Measurements from ENCODE around the gene WDFY4. TPM values are rescaled to one million over a fixed set of nuclear protein-coding genes. Genes with fewer than 3 reads are reported as not detected.

WDFY4 gene
- total RNA-seq, 1 donor from 2014 or later: not detected

- Histone ChIP-seq H3F3A (ENCODE audit: low read depth) (no peaks in the 10 kb centered on the region), H3K4me2 (no peak overlapping the region), H4K20me1 (ENCODE audit: low read depth) (no peaks in the 10 kb centered on the region), H3K36me3 (no peaks in the 10 kb centered on the region), H3K4me1 (peaks cover 5% of the 10 kb centered on the region), H3K9me3 (ENCODE audit: low read depth) (no peaks in the 10 kb centered on the region), H3K27ac (no peak overlapping the region), H2AFZ (replicated peaks) (no peak overlapping the region), H3K27me3 (no peaks in the 10 kb centered on the region), H3K9ac (no peak overlapping the region), H3K4me3 (no peak overlapping the region), H3K79me2 (ENCODE audit: low read depth) (no peaks in the 10 kb centered on the region)
- peaks cover 4% of the 10 kb centered on the region for H3K27me3 Mint-ChIP-seq (ENCODE audit: insufficient read depth, low read depth)
- no peak for DNase-seq (ENCODE audit: low spot score)
- no peak overlapping the region for H3K27ac Mint-ChIP-seq
- no peaks in the 10 kb centered on the region for H3K36me3 Mint-ChIP-seq
- H3K4me3 Mint-ChIP-seq: no peak overlapping the region
- TF ChIP-seq EZH2 (IDR thresholded peaks at IDR 0.05): no peak
- no peaks in the 10 kb centered on the region for H3K9me3 Mint-ChIP-seq
- H3K4me1 Mint-ChIP-seq: peaks cover 4% of the 10 kb centered on the region
Measured at GRCh38 chr10:48895803-48896195, 211.1 kb downstream of the WDFY4 start.

GRCh38 chr10:48896756-48897440 lies 212.2 kb downstream of the WDFY4 start:
- no peak overlapping the region for H3K4me3 Mint-ChIP-seq
- H3F3A ChIP-seq (ENCODE audit: low read depth): no peaks in the 10 kb centered on the region
- no peak overlapping the region for H3K4me2 ChIP-seq
- H4K20me1 ChIP-seq (ENCODE audit: low read depth): no peaks in the 10 kb centered on the region
- H3K27me3 Mint-ChIP-seq (ENCODE audit: insufficient read depth, low read depth): peaks cover 4% of the 10 kb centered on the region
- no peaks in the 10 kb centered on the region for H3K79me2 ChIP-seq (ENCODE audit: low read depth)
- no peak overlapping the region for H3K9ac ChIP-seq
- peak overlapping the region; percentile 65 for H3K27ac Mint-ChIP-seq
- no peaks in the 10 kb centered on the region for H3K9me3 Mint-ChIP-seq
- H3K27ac ChIP-seq: no peak overlapping the region
- TF ChIP-seq CTCF (IDR thresholded peaks at IDR 0.05): no peak
- H3K27me3 ChIP-seq: no peaks in the 10 kb centered on the region
- H3K4me1 ChIP-seq: peaks cover 5% of the 10 kb centered on the region
- no peak for DNase-seq (ENCODE audit: low spot score)
- H2AFZ ChIP-seq (replicated peaks): no peak overlapping the region
- H3K9me3 ChIP-seq (ENCODE audit: low read depth): no peaks in the 10 kb centered on the region
- no peaks in the 10 kb centered on the region for H3K36me3 ChIP-seq
- no peak overlapping the region for H3K4me3 ChIP-seq
- H3K36me3 Mint-ChIP-seq: no peaks in the 10 kb centered on the region
- peaks cover 3% of the 10 kb centered on the region for H3K4me1 Mint-ChIP-seq

GRCh38 chr10:48897441-48897790 lies 212.7 kb downstream of the WDFY4 start:
- Histone ChIP-seq H3K4me1 (peaks cover 5% of the 10 kb centered on the region), H3K27me3 (no peaks in the 10 kb centered on the region), H2AFZ (replicated peaks) (no peak overlapping the region), H3K4me3 (no peak overlapping the region), H3K4me2 (no peak overlapping the region), H3K79me2 (ENCODE audit: low read depth) (no peaks in the 10 kb centered on the region), H4K20me1 (ENCODE audit: low read depth) (no peaks in the 10 kb centered on the region), H3K9ac (no peak overlapping the region), H3F3A (ENCODE audit: low read depth) (no peaks in the 10 kb centered on the region), H3K36me3 (no peaks in the 10 kb centered on the region), H3K27ac (no peak overlapping the region), H3K9me3 (ENCODE audit: low read depth) (no peaks in the 10 kb centered on the region)
- Mint-ChIP-seq H3K27me3 (ENCODE audit: insufficient read depth, low read depth) (peaks cover 4% of the 10 kb centered on the region), H3K27ac (no peak overlapping the region), H3K36me3 (no peaks in the 10 kb centered on the region), H3K4me3 (no peak overlapping the region), H3K4me1 (no peaks in the 10 kb centered on the region), H3K9me3 (no peaks in the 10 kb centered on the region)
- TF ChIP-seq EZH2 (IDR thresholded peaks at IDR 0.05) (no peak), CTCF (IDR thresholded peaks at IDR 0.05) (no peak), EZH2phosphoT487 (IDR thresholded peaks at IDR 0.05) (no peak)
- no peak for DNase-seq (ENCODE audit: low spot score)

- Histone ChIP-seq H3K9ac (no peak overlapping the region), H3K36me3 (no peaks in the 10 kb centered on the region)
Measured at GRCh38 chr10:48898426-48898825, 213.8 kb downstream of the WDFY4 start.

More at GRCh38 chr10:48898426-48898825, 213.8 kb downstream of the WDFY4 start:
- Mint-ChIP-seq H3K27me3 (ENCODE audit: insufficient read depth, low read depth) (peaks cover 6% of the 10 kb centered on the region), H3K4me3 (no peak overlapping the region), H3K36me3 (no peaks in the 10 kb centered on the region), H3K27ac (no peak overlapping the region), H3K9me3 (no peaks in the 10 kb centered on the region), H3K4me1 (no peaks in the 10 kb centered on the region)
- Histone ChIP-seq H3K4me2 (no peak overlapping the region), H3K27me3 (no peaks in the 10 kb centered on the region), H3K4me3 (no peak overlapping the region), H3K79me2 (ENCODE audit: low read depth) (no peaks in the 10 kb centered on the region), H3K27ac (no peak overlapping the region), H3F3A (ENCODE audit: low read depth) (no peaks in the 10 kb centered on the region), H2AFZ (replicated peaks) (no peak overlapping the region), H3K9me3 (ENCODE audit: low read depth) (no peaks in the 10 kb centered on the region), H3K4me1 (peaks cover 5% of the 10 kb centered on the region), H4K20me1 (ENCODE audit: low read depth) (no peaks in the 10 kb centered on the region)
- DNase-seq (ENCODE audit: low spot score): no peak
- TF ChIP-seq EZH2 (IDR thresholded peaks at IDR 0.05) (no peak), CTCF (IDR thresholded peaks at IDR 0.05) (no peak), EZH2phosphoT487 (IDR thresholded peaks at IDR 0.05) (no peak)
